HUES6 (cell line): ENCODE results near the gene LGALS9.
"Not testable (repeated sequence)": the region's sequence is repeated elsewhere in the genome, so short reads cannot be mapped to it uniquely, and the experiment has no call there.

ENCODE experiments used
- H3K27ac ChIP-seq: 2 replicates; pipeline ENCODE4 v1.7.0; 2013; ENCODE audit warnings: low read depth, mild to moderate bottlenecking, low read length, inconsistent platforms
- H3K27me3 ChIP-seq: 2 replicates; pipeline ENCODE4 v1.6.1; 2013; ENCODE audit warnings: low read length; ENCODE audit not compliant: control insufficient read depth, insufficient read depth
- H3K36me3 ChIP-seq: 2 replicates; pipeline ENCODE4 v1.6.1; 2013; ENCODE audit warnings: low read length; ENCODE audit not compliant: control insufficient read depth, insufficient read depth
- H3K4me1 ChIP-seq: 2 replicates; pipeline ENCODE4 v1.6.1; 2013; ENCODE audit warnings: low read length; ENCODE audit not compliant: control insufficient read depth, insufficient read depth
- H3K4me3 ChIP-seq: 2 replicates; pipeline ENCODE4 v1.5.1; 2013; ENCODE audit warnings: low read depth, low read length
- H3K9ac ChIP-seq: one replicate; pipeline ENCODE4 v1.6.1; 2013; ENCODE audit warnings: mild to moderate bottlenecking, low read length
- H3K9me3 ChIP-seq: 2 replicates; pipeline ENCODE4 v1.6.1; 2013; ENCODE audit warnings: low read depth, low read length; ENCODE audit not compliant: control insufficient read depth, insufficient read depth

The LGALS9 gene

GRCh38 chr17:27645621-27646020 lies 14.6 kb downstream of the LGALS9 start:
- H3K9ac ChIP-seq, H3K36me3 ChIP-seq, H3K27ac ChIP-seq, H3K4me3 ChIP-seq, H3K9me3 ChIP-seq, H3K4me1 ChIP-seq, H3K27me3 ChIP-seq: not testable (repeated sequence)

GRCh38 chr17:27646232-27646631 lies 15.2 kb downstream of the LGALS9 start:
- H3K36me3 ChIP-seq = no peaks in the 10 kb centered on the region
- H3K4me3 ChIP-seq = no peak overlapping the region
- no peak overlapping the region for H3K9ac ChIP-seq
- H3K4me1 ChIP-seq = 0 out of 2 replicates have a peak, but pooled peaks cover 2% of the 10 kb centered on the region
- H3K27me3 ChIP-seq = no peaks in the 10 kb centered on the region
- no peaks in the 10 kb centered on the region for H3K9me3 ChIP-seq
- H3K27ac ChIP-seq = no peak overlapping the region

GRCh38 chr17:27647765-27648164 lies 16.8 kb downstream of the LGALS9 start:
- Histone ChIP-seq H3K4me3 (no peak overlapping the region), H3K4me1 (peaks cover 9% of the 10 kb centered on the region; the same call in 1 of the 2 replicates), H3K27ac (no peak overlapping the region), H3K9ac (no peak overlapping the region), H3K36me3 (no peaks in the 10 kb centered on the region), H3K9me3 (no peaks in the 10 kb centered on the region), H3K27me3 (no peaks in the 10 kb centered on the region)

- H3K9ac ChIP-seq, H3K9me3 ChIP-seq, H3K4me1 ChIP-seq, H3K27ac ChIP-seq, H3K27me3 ChIP-seq, H3K4me3 ChIP-seq, H3K36me3 ChIP-seq: not testable (repeated sequence)
Measured at GRCh38 chr17:27649111-27649571, 18.2 kb downstream of the LGALS9 start.

GRCh38 chr17:27649929-27650328 lies 18.9 kb downstream of the LGALS9 start:
- H3K4me3 ChIP-seq = no peak overlapping the region
- peaks cover 9% of the 10 kb centered on the region; the same call in 1 of the 2 replicates for H3K4me1 ChIP-seq
- no peaks in the 10 kb centered on the region for H3K27me3 ChIP-seq
- no peaks in the 10 kb centered on the region for H3K36me3 ChIP-seq
- H3K9me3 ChIP-seq = no peaks in the 10 kb centered on the region
- H3K27ac ChIP-seq = no peak overlapping the region
- H3K9ac ChIP-seq = no peak overlapping the region

GRCh38 chr17:27650836-27651235 lies 19.8 kb downstream of the LGALS9 start:
- Histone ChIP-seq H3K4me1 (peaks cover 9% of the 10 kb centered on the region; the same call in 1 of the 2 replicates), H3K36me3 (no peaks in the 10 kb centered on the region), H3K27ac (no peak overlapping the region), H3K9ac (no peak overlapping the region), H3K9me3 (no peaks in the 10 kb centered on the region), H3K27me3 (no peaks in the 10 kb centered on the region), H3K4me3 (no peak overlapping the region)

GRCh38 chr17:27651411-27652345 lies 20.7 kb downstream of the LGALS9 start:
- H3K4me3 ChIP-seq = no peak overlapping the region
- H3K27me3 ChIP-seq = no peaks in the 10 kb centered on the region
- H3K4me1 ChIP-seq = peaks cover 9% of the 10 kb centered on the region; the same call in 1 of the 2 replicates
- H3K9ac ChIP-seq = no peak overlapping the region
- no peak overlapping the region for H3K27ac ChIP-seq
- H3K36me3 ChIP-seq = no peaks in the 10 kb centered on the region
- no peaks in the 10 kb centered on the region for H3K9me3 ChIP-seq

GRCh38 chr17:27653449-27653971 lies 22.5 kb downstream of the LGALS9 start:
- not testable (repeated sequence) for H3K4me1 ChIP-seq, H3K27ac ChIP-seq

GRCh38 chr17:27654136-27654535 lies 23.1 kb downstream of the LGALS9 start:
- H3K36me3 ChIP-seq = no peaks in the 10 kb centered on the region
- no peak overlapping the region for H3K27ac ChIP-seq
- no peak overlapping the region for H3K9ac ChIP-seq
- H3K27me3 ChIP-seq = no peaks in the 10 kb centered on the region
- no peaks in the 10 kb centered on the region for H3K9me3 ChIP-seq
- peaks cover 8% of the 10 kb centered on the region; the same call in 1 of the 2 replicates for H3K4me1 ChIP-seq
- H3K4me3 ChIP-seq = no peak overlapping the region

More at GRCh38 chr17:27653449-27653971, 22.5 kb downstream of the LGALS9 start:
- H3K4me3 ChIP-seq, H3K27me3 ChIP-seq, H3K9ac ChIP-seq, H3K9me3 ChIP-seq, H3K36me3 ChIP-seq: not testable (repeated sequence)

- Histone ChIP-seq H3K27ac (no peak overlapping the region), H3K9me3 (no peaks in the 10 kb centered on the region), H3K36me3 (no peaks in the 10 kb centered on the region), H3K27me3 (no peaks in the 10 kb centered on the region), H3K4me1 (peaks cover 7% of the 10 kb centered on the region; the same call in 1 of the 2 replicates), H3K9ac (no peak overlapping the region), H3K4me3 (no peak overlapping the region)
Measured at GRCh38 chr17:27654654-27655524, 23.9 kb downstream of the LGALS9 start.
